HL-60 (cell line): ENCODE measurements around the gene CFAP20DC.

Experiments used
- DNase-seq, 2 experiments: peaks; one replicate each; pipeline ENCODE4 v3.0.0-alpha.2; 2010 to 2020; ENCODE audit warnings: low read depth in 1 of 2, low spot score in 1 of 2
- H3K27ac ChIP-seq: fragments of 250-450 bp; sonication (Bioruptor Pico); replicated peaks from 2 replicates; pipeline ENCODE4 v1.5.1; 2020; ENCODE audit warnings: mild to moderate bottlenecking, moderate library complexity
- H3K27me3 ChIP-seq: fragments of 250-450 bp; sonication (Bioruptor Pico); 2 replicates; pipeline ENCODE4 v1.5.1; 2021; ENCODE audit warnings: mild to moderate bottlenecking, moderate library complexity; ENCODE audit not compliant: insufficient read depth, poor library complexity, severe bottlenecking
- H3K4me3 ChIP-seq: replicated peaks from 2 replicates; pipeline ENCODE4 v1.5.1; 2011; ENCODE audit warnings: mild to moderate bottlenecking, control low read depth, low read length; ENCODE audit not compliant: insufficient read depth
- CTCF ChIP-seq: IDR thresholded peaks from one replicate; pipeline ENCODE4 v1.5.1; 2011; ENCODE audit warnings: low read length, control low read depth, inconsistent platforms; ENCODE audit not compliant: insufficient read depth
- GABPA ChIP-seq: IDR thresholded peaks from 2 replicates; pipeline ENCODE4 v1.6.1; 2012; ENCODE audit warnings: low read depth
- POLR2AphosphoS5 ChIP-seq: IDR thresholded peaks from 2 replicates; pipeline ENCODE4 v1.6.1; 2012; ENCODE audit warnings: low read depth
- REST ChIP-seq: IDR thresholded peaks from 2 replicates; pipeline ENCODE4 v1.6.1; 2012; ENCODE audit warnings: low read depth; ENCODE audit not compliant: insufficient replicate concordance
- SPI1 ChIP-seq: IDR thresholded peaks from 2 replicates; pipeline ENCODE4 v1.6.1; 2012; ENCODE audit warnings: low read depth, mild to moderate bottlenecking, borderline replicate concordance

The CFAP20DC gene

GRCh38 chr3:58746758-58747157 lies 303.1 kb downstream of the CFAP20DC start:
- TF ChIP-seq POLR2AphosphoS5 = no peak
- no peak for TF ChIP-seq CTCF
- no peak for TF ChIP-seq GABPA
- TF ChIP-seq SPI1 = no peak
- no peak for TF ChIP-seq REST
- no peak for DNase-seq
- Histone ChIP-seq H3K27ac (no peak overlapping the region), H3K4me3 (no peak overlapping the region), H3K27me3 (no peaks in the 10 kb centered on the region)

GRCh38 chr3:58743296-58743695 lies 306.5 kb downstream of the CFAP20DC start:
- DNase-seq = no peak
- TF ChIP-seq GABPA = no peak
- no peak for TF ChIP-seq POLR2AphosphoS5
- no peak for TF ChIP-seq REST
- Histone ChIP-seq H3K4me3 (no peak overlapping the region), H3K27me3 (no peaks in the 10 kb centered on the region), H3K27ac (no peak overlapping the region)

GRCh38 chr3:58742239-58742638 lies 307.6 kb downstream of the CFAP20DC start:
- H3K27me3 ChIP-seq = no peaks in the 10 kb centered on the region
- DNase-seq = no peak
- TF ChIP-seq REST (no peak), CTCF (no peak), SPI1 (no peak), GABPA (no peak), POLR2AphosphoS5 (no peak)
- H3K4me3 ChIP-seq = no peak overlapping the region
- H3K27ac ChIP-seq = no peak overlapping the region

- no peak for TF ChIP-seq REST
- TF ChIP-seq POLR2AphosphoS5 = no peak
- no peak for TF ChIP-seq CTCF
- Histone ChIP-seq H3K27ac (no peak overlapping the region), H3K4me3 (no peak overlapping the region), H3K27me3 (no peaks in the 10 kb centered on the region)
- no peak for DNase-seq
Observed at GRCh38 chr3:58737644-58738043, 312.2 kb downstream of the CFAP20DC start.
